Coronary artery (tissue), 2 donors: Measurements from ENCODE around the gene QRICH1.

Experiments
- DNase-seq: peaks from one replicate; pipeline ENCODE4 v3.0.0-alpha.2; 2017; ENCODE audit warnings: low spot score
- H3K27ac ChIP-seq, 2 donors: fragments of 200-600 bp; sonication (generic); one replicate each; pipeline ENCODE4 v1.5.1; 2016 to 2019
- H3K4me3 ChIP-seq: fragments of 200-600 bp; sonication (generic); 2 replicates; pipeline ENCODE4 v1.5.1; 2016; ENCODE audit warnings: mild to moderate bottlenecking, moderate library complexity
- TF ChIP-seq, protein P1 (sequence below): fragments of 200-600 bp; sonication (generic); IDR thresholded peaks from one replicate; pipeline ENCODE4 v1.5.1; 2019; ENCODE audit warnings: antibody characterized with exemption

The QRICH1 gene

DNA sequence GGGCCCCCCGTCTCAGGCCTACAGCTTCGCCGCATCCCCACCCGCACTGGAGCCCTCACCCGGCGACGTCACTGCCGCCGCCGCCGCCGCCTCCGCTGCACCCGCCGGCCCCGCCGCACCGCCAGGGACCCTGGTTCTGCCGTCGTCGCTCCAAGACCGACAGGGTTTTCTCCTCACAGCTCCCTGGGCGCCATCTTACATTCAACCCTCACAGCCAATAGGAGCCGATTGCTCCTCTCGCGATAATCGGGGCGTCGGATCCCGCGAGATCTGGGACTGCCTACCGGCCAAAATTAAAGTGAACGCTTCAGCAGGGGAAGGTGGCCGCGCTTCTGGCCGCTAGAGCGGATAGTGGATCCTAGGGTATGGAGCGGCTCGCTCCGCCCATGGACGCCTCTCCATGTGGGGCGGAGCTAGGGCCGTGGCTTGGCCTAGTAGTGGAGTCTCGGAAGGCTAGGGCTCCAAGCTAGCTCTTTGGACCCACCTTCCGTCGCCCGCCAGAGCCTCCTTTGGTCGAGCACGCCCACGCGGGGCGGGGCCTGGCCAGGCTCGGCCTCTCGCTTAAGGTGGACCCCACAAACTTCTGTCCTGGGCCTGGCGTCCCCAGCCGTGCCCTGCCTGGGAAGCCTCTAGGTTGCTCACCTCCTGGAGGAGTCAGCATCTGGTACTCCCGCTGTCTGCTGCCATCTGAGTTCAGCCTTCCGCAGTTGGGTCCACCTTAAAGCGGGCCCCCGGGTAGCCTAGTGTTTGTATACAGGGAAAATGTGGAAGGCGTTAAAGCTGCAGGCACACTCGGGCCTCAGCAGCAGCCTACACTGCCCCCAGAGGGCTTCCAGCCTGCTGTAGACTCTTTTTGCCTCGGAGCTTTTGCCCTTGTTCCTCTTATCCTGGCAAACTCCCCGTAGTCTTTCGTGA, at the start of gene QRICH1:
TSS of gene QRICH1 (minus strand) at position 219 of the 915 bp plus-strand sequence. CDS start 17,054 bp downstream, outside the sequence.
- H3K27ac ChIP-seq, result peak within 1 kb of the TSS; percentile 90 to 97
- H3K4me3 ChIP-seq, result peak within 1 kb of the TSS; percentile 85
- DNase-seq, result peak; percentile 99
- TF ChIP-seq, protein P1, sequence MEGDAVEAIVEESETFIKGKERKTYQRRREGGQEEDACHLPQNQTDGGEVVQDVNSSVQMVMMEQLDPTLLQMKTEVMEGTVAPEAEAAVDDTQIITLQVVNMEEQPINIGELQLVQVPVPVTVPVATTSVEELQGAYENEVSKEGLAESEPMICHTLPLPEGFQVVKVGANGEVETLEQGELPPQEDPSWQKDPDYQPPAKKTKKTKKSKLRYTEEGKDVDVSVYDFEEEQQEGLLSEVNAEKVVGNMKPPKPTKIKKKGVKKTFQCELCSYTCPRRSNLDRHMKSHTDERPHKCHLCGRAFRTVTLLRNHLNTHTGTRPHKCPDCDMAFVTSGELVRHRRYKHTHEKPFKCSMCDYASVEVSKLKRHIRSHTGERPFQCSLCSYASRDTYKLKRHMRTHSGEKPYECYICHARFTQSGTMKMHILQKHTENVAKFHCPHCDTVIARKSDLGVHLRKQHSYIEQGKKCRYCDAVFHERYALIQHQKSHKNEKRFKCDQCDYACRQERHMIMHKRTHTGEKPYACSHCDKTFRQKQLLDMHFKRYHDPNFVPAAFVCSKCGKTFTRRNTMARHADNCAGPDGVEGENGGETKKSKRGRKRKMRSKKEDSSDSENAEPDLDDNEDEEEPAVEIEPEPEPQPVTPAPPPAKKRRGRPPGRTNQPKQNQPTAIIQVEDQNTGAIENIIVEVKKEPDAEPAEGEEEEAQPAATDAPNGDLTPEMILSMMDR, result no peak

- H3K4me3 ChIP-seq, result no peak overlapping the region
- TF ChIP-seq, protein P1, result no peak
- DNase-seq, result no peak
- H3K27ac ChIP-seq, result no peak overlapping the region
Observed at GRCh38 chr3:49140080-49140479, 46.2 kb upstream of the QRICH1 start.

DNA sequence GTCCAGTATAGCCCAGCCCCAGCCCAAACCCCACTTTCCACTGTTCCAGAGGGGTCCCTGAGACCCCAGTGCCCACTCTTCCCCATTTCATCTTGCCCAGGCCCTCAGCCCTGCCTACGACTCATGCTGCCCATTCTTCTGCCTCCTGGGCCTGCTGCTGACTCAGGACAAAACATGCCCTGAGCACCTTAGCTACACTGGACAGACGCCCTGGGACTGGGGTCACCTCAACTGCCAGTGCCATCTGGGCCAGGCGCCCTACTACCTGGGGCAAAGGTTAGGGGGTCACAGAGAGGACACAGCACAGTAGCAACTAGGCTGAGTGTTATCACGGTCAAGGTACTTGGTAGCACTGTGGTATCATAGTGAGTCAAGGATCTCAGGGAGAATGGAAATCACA, 41.6 kb upstream of the QRICH1 start:
- TF ChIP-seq, protein P1, result no peak
- H3K4me3 ChIP-seq, result no peak overlapping the region
- peak; percentile 65 for DNase-seq
- H3K27ac ChIP-seq, result no peak overlapping the region

- TF ChIP-seq, protein P1, result no peak
- peak; percentile 64 for DNase-seq
- peak overlapping the region in 1 of 2 donors; percentile 95 for H3K27ac ChIP-seq
- peak overlapping the region; percentile 90 for H3K4me3 ChIP-seq
Observed at GRCh38 chr3:49134471-49135265, 40.8 kb upstream of the QRICH1 start.

DNA sequence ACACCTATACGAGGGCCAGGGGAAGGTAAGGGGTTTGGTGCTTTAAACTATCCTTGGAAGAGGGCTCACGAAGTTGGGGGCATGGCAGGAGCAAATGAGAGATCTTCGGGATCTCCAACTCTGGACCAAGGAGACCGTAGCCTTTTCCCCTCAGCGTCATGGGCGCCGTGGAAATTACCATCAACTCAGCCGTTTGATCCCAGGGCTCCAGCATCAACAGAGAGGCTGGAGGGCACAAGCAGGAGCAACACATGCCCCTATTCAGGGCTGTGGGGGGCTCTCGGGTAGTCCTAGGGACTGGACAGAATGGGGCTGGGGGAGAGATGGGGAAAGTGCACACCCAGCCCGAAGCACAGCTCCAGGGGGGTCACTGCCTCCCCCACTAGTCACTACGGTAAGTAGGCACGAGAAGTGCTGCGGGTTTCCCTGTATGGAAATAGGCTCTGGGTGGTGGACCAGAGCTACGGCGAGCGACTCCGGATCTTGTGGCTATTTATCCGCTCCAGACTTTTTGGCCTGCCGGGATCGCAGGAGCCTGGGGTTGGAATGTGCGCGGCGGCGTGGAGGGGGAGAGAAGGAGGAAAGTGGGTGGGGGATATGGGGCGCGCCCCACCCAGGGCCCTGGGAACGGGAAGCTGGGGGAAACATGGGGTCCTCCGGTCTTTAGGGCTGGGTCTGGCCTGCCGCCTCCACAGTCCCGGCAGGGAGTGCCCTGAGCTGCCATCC, 39.5 kb upstream of the QRICH1 start:
- TF ChIP-seq, protein P1, result no peak
- DNase-seq, result peak; percentile 90
- H3K27ac ChIP-seq, result peak overlapping the region; percentile 82 to 95
- H3K4me3 ChIP-seq, result peak overlapping the region; percentile 90

DNA sequence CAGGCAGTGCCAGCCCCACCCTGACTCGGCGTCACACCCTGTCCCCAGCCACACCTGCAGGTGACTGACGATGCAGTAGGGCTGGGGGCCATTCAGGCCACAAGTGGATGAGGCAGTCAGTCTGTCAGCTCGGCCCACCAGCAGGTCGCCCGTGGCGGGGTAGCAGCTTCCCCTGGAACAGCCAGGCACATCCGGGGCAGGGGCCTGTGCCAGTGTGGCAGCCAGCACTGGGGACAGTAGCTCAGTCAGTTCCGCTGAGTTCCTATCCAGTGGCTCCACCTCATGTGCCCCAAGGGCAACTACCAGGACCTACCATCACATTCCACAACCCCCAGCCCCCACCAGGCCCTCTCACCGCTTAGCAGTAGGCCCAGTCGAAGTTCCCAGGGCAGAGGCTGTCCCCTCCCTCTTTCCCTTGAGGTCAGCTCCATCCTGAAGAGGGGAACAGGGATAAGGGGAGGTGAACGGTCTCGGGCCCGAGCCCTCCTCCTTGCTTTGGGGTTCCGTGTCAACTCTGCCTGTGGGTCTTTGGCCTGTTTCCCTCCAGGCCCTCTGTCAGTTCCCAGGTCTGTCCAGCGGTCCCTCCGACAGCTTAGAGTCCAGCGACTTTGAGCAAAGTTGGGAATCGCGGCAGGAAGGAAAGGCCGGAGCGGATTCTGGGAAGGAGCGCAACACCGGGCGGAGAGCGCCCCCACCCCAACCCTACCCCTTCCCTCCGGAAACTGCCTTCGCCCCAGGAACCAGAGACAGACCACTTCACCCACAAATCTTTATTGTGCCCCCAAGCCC, 38.8 kb upstream of the QRICH1 start, which contains the start of gene LAMB2:
TSS of gene LAMB2 (minus strand) at position 614 of the 789 bp plus-strand sequence. CDS start at position 431, 183 bp downstream.
- DNase-seq, result peak; percentile 86
- H3K27ac ChIP-seq, result peak within 1 kb of the TSS; percentile 82 to 95
- H3K4me3 ChIP-seq, result peak within 1 kb of the TSS; percentile 90
- TF ChIP-seq, protein P1, result no peak
